Panc1 (cell line): ENCODE data around the gene TEKT3. TPM values are rescaled to one million over a fixed set of nuclear protein-coding genes. Genes with fewer than 3 reads are reported as not detected.

Source experiments
- total RNA-seq: library from RNA; stranded (reverse); gene quantifications from one replicate; pipeline ENCODE4 v1.2.1, GENCODE V29; 2021; ENCODE audit not compliant: unreplicated experiment

The TEKT3 gene
- total RNA-seq, 1 experiment from 2014 or later, result not detected

Other genes with a start within 250 kb of the TEKT3 start
- gene PMP22, start 76.3 kb downstream of the TEKT3 start, total RNA-seq, result 6.0 TPM
- 2.8 TPM for gene CDRT4, start 126.0 kb upstream of the TEKT3 start, total RNA-seq
- gene TVP23C, start 221.9 kb upstream of the TEKT3 start, total RNA-seq, result 6.7 TPM